Measurements from ENCODE around the gene RNF115.

DNA sequence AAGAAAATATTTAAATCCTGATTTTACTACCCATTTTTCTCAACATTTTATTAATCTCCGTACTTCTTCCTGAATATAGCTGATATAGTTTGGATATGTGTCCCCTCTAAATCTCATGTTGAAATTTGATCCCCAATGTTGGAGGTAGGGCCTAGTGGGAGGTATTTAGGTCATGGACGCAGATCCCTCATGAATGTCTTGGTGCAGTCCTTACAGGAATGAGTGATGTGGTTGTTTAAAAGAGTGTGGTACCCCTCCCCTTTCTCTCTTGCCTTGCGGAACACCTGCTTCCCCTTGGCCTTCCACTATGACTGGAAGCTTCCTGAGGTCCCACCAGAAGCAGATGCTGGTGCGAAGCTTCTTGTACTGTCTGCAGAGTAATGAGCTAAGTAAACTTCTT, 17.5 kb downstream of the RNF115 start:
- TF ChIP-seq, protein P1, sequence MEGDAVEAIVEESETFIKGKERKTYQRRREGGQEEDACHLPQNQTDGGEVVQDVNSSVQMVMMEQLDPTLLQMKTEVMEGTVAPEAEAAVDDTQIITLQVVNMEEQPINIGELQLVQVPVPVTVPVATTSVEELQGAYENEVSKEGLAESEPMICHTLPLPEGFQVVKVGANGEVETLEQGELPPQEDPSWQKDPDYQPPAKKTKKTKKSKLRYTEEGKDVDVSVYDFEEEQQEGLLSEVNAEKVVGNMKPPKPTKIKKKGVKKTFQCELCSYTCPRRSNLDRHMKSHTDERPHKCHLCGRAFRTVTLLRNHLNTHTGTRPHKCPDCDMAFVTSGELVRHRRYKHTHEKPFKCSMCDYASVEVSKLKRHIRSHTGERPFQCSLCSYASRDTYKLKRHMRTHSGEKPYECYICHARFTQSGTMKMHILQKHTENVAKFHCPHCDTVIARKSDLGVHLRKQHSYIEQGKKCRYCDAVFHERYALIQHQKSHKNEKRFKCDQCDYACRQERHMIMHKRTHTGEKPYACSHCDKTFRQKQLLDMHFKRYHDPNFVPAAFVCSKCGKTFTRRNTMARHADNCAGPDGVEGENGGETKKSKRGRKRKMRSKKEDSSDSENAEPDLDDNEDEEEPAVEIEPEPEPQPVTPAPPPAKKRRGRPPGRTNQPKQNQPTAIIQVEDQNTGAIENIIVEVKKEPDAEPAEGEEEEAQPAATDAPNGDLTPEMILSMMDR (IDR thresholded peaks at IDR 0.05): no peak
- TF ChIP-seq, protein P2, sequence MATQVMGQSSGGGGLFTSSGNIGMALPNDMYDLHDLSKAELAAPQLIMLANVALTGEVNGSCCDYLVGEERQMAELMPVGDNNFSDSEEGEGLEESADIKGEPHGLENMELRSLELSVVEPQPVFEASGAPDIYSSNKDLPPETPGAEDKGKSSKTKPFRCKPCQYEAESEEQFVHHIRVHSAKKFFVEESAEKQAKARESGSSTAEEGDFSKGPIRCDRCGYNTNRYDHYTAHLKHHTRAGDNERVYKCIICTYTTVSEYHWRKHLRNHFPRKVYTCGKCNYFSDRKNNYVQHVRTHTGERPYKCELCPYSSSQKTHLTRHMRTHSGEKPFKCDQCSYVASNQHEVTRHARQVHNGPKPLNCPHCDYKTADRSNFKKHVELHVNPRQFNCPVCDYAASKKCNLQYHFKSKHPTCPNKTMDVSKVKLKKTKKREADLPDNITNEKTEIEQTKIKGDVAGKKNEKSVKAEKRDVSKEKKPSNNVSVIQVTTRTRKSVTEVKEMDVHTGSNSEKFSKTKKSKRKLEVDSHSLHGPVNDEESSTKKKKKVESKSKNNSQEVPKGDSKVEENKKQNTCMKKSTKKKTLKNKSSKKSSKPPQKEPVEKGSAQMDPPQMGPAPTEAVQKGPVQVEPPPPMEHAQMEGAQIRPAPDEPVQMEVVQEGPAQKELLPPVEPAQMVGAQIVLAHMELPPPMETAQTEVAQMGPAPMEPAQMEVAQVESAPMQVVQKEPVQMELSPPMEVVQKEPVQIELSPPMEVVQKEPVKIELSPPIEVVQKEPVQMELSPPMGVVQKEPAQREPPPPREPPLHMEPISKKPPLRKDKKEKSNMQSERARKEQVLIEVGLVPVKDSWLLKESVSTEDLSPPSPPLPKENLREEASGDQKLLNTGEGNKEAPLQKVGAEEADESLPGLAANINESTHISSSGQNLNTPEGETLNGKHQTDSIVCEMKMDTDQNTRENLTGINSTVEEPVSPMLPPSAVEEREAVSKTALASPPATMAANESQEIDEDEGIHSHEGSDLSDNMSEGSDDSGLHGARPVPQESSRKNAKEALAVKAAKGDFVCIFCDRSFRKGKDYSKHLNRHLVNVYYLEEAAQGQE (IDR thresholded peaks at IDR 0.05; ENCODE audit: low read depth, low read length): no peak
- TF ChIP-seq GABPA (IDR thresholded peaks at IDR 0.05; ENCODE audit: low read depth) (no peak), EP300 (IDR thresholded peaks at IDR 0.05; ENCODE audit: borderline replicate concordance in 1 of 2, low read depth in 1 of 2, low read length in 1 of 2) (no peak), TEAD4 (IDR thresholded peaks at IDR 0.05; ENCODE audit: borderline replicate concordance, insufficient read depth) (no peak), FOSL2 (IDR thresholded peaks at IDR 0.05; ENCODE audit: borderline replicate concordance, low read depth) (no peak)
